Natural killer cell (primary cell): ENCODE measurements around the gene COL6A2. TPM values are rescaled to one million over a fixed set of nuclear protein-coding genes. Genes with fewer than 3 reads are reported as not detected.

Source experiments
- ATAC-seq, 3 donors: fragments of 150-1000 bp in 2 of 3; fragments of 200-7000 bp in 1 of 3; cut with Tn5 transposase; 1 replicate in 1 of 3; 2 replicates in 2 of 3; pipeline ENCODE4 v1.10.0; 2021; ENCODE audit warnings: mild to moderate bottlenecking in 2 of 3, moderate library complexity in 2 of 3
- DNase-seq, 2 donors: peaks; one replicate each; pipeline versions ENCODE4 v3.0.0 to v3.0.0-alpha.2; 2013 to 2021; ENCODE audit warnings: mixed read lengths in 1 of 2
- H3K27ac ChIP-seq: one replicate; pipeline ENCODE4 v1.5.1; 2013; ENCODE audit warnings: mild to moderate bottlenecking, low read length
- H3K27me3 ChIP-seq: one replicate; pipeline ENCODE4 v1.6.1; 2013; ENCODE audit warnings: low read length; ENCODE audit not compliant: control insufficient read depth, insufficient read depth
- H3K36me3 ChIP-seq: one replicate; pipeline ENCODE4 v1.6.1; 2013; ENCODE audit warnings: low read length; ENCODE audit not compliant: control insufficient read depth, insufficient read depth
- H3K4me1 ChIP-seq: one replicate; pipeline ENCODE4 v1.6.1; 2013; ENCODE audit warnings: low read length; ENCODE audit not compliant: control insufficient read depth, insufficient read depth
- H3K4me3 ChIP-seq: one replicate; pipeline ENCODE4 v1.5.1; 2013; ENCODE audit warnings: low read length
- H3K9me3 ChIP-seq: one replicate; pipeline ENCODE4 v1.6.1; 2013; ENCODE audit warnings: low read length; ENCODE audit not compliant: control insufficient read depth, insufficient read depth
- H3K27ac Mint-ChIP-seq, 2 donors: one replicate each; pipeline ENCODE4 v1.8.0; 2022; ENCODE audit warnings: mild to moderate bottlenecking in 2 of 2, mixed read lengths in 2 of 2, moderate library complexity in 1 of 2
- H3K27me3 Mint-ChIP-seq, 2 donors: one replicate each; pipeline ENCODE4 v1.8.0; 2022; ENCODE audit warnings: low read depth in 2 of 2, mixed read lengths in 2 of 2
- H3K36me3 Mint-ChIP-seq: one replicate; pipeline ENCODE4 v1.8.0; 2022; ENCODE audit warnings: mixed read lengths
- H3K4me1 Mint-ChIP-seq, 2 donors: one replicate each; pipeline ENCODE4 v1.8.0; 2022; ENCODE audit warnings: mixed read lengths in 2 of 2
- H3K4me3 Mint-ChIP-seq: one replicate; pipeline ENCODE4 v1.8.0; 2022; ENCODE audit warnings: mild to moderate bottlenecking, moderate library complexity, mixed read lengths
- H3K9me3 Mint-ChIP-seq, 2 donors: one replicate each; pipeline ENCODE4 v1.8.0; 2022; ENCODE audit warnings: mixed read lengths in 2 of 2
- WGBS: methylation state at CpG from one replicate; pipeline ENCODE4 v1.1.7; 2013; ENCODE audit warnings: missing lambda C conversion rate; ENCODE audit not compliant: insufficient coverage; 5-methylcytosine and 5-hydroxymethylcytosine counted together
- intact Hi-C: fragments of 100-400 bp; cut with micrococcal nuclease; formaldehyde crosslinking; loops from one replicate; pipeline ENCODE4 v1.14.2; 2022
- total RNA-seq, 4 donors: library from RNA; stranded (reverse); fragments of 120-200 nt in 1 of 4; gene quantifications; one replicate each; pipeline versions ENCODE4 v1.2.3 to v1.2.4, GENCODE V29; 2013 to 2022
- TF ChIP-seq, protein P1 (sequence below): fragments of 200-600 bp; IDR thresholded peaks from one replicate; pipeline ENCODE4 v1.8.0; 2022; ENCODE audit warnings: antibody characterized with exemption

Gene COL6A2
- total RNA-seq, 3 donors from 2014 or later (not counting 1 experiment from before 2014, with no cell fraction given) = 93.9 to 110 (median 97.2) TPM

DNA sequence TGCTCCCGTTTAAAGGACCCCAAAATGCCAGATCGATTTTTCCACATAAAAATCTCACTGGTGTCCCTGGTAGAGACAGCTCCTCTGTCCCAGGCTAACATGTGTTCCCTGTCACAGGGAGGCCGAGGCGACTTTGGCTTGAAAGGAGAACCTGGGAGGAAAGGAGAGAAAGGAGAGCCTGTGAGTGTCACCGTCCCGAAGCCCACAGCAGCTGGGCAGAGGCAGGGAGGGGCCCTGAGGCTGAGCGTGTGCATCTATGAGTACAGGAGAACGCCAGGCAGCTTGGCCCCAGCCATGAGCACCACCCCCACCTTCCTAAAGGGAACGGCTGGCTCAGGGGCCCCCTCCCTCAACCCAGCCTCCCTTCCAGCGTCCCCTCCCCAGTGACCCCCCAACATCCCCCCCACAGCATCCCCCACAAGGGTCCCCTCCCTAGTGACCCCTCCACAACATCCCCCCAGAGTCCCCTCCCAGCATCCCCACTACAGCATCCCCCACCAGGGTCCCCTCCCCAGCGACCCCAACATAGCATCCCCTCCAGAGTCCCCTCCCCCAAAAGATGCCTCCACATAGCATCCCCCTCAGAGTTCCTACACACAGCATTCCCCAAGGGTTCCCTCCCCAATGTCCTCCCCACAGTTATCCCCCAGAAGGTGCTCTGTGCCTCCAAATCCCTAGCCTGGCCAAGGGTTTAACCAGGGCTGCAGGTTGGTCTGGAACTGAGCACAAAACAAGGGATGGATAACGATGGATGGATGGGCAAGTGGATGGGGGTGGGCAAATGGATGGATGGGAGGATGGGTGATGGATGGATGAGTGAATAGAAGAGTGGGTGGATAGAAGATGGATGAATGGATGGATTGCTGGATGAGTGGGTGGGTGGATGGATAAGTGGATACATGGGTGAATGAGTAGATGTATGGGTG is 25.1 kb downstream of the COL6A2 start:
- TF ChIP-seq, protein P1, sequence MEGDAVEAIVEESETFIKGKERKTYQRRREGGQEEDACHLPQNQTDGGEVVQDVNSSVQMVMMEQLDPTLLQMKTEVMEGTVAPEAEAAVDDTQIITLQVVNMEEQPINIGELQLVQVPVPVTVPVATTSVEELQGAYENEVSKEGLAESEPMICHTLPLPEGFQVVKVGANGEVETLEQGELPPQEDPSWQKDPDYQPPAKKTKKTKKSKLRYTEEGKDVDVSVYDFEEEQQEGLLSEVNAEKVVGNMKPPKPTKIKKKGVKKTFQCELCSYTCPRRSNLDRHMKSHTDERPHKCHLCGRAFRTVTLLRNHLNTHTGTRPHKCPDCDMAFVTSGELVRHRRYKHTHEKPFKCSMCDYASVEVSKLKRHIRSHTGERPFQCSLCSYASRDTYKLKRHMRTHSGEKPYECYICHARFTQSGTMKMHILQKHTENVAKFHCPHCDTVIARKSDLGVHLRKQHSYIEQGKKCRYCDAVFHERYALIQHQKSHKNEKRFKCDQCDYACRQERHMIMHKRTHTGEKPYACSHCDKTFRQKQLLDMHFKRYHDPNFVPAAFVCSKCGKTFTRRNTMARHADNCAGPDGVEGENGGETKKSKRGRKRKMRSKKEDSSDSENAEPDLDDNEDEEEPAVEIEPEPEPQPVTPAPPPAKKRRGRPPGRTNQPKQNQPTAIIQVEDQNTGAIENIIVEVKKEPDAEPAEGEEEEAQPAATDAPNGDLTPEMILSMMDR = no peak
- Histone ChIP-seq H3K27me3 (no peaks in the 10 kb centered on the region), H3K9me3 (no peaks in the 10 kb centered on the region), H3K36me3 (peaks cover 3% of the 10 kb centered on the region), H3K4me3 (no peak overlapping the region), H3K4me1 (no peaks in the 10 kb centered on the region), H3K27ac (no peak overlapping the region)
- Mint-ChIP-seq H3K4me3 (no peak overlapping the region), H3K27me3 (no peaks in the 10 kb centered on the region), H3K27ac (no peak overlapping the region), H3K36me3 (no peaks in the 10 kb centered on the region), H3K4me1 (no peaks in the 10 kb centered on the region), H3K9me3 (no peaks in the 10 kb centered on the region)
- DNase-seq (no peak), ATAC-seq (no peak)
- 91% methylated on average over 12 of the region's 12 CpGs for WGBS
- intact Hi-C loops = no loop called here

DNA sequence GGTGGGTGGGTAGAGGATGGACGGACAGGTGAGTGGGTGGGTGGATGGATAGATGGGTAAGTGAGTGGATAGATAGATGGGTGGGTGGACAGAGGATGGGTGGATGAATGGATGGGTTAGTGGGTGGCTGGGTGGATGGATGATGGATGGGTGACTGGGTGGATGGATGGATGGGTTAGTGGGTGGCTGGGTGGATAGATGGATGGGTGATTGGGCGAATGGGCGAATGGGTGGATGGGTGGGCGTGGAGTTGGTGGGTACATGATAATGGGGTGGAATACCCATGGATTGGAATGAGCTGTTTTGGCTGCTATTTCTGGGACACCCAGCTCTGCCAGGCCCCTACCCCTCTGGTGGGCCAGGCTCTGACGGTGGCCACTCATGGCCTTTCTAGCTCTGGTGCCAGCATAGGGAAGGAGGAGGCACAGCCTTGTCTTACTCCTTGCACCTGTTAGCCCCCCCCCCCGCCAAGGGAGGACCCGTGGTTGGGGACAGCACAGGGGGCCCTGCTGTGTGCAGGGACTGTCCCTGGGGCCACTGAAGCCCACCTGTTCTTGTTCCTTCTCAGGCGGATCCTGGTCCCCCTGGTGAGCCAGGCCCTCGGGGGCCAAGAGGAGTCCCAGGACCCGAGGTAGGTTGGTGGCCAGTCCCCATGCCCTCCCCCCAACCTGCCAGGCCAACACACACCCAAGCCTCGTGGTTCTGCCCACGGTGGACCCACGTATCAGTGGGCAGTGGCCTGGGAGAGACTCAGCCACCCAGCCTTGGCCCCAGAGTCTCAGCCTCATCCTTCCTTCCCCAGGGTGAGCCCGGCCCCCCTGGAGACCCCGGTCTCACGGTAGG is 26.4 kb downstream of the COL6A2 start:
- no peak for ATAC-seq

DNA sequence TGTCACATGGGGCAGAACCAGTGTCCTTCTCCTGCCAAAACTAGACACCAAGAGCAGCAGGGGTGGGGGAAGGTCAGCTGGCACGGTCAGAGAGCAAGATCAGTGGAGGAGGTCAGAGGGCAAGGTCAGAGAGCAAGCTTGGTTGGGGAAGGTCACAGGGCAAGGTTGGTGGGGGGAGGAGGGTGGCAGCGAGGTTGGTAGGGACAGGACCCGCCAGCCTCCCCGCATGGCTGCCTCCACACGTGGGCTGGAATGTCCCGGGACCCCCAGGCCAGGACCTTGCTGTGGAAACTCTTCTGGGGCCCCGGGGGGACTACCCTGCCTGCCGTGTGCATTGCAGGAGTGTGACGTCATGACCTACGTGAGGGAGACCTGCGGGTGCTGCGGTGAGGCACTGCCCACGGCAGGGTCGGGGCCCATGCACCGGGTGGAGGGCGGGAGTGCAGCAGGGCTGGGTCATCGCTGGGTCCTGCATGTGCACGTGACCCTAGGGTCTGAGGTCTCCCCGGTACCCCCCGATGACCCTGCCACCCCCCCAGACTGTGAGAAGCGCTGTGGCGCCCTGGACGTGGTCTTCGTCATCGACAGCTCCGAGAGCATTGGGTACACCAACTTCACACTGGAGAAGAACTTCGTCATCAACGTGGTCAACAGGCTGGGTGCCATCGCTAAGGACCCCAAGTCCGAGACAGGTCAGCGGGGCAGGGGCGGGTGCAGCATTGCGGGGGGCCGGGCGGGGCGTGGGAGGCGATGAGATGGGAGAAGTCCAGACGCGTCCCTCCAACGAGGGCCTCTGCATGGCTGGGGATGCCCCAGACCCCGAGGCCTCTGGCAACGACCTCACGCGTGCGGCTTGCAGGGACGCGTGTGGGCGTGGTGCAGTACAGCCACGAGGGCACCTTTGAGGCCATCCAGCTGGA is 27.3 kb downstream of the COL6A2 start:
- Histone ChIP-seq H3K4me1 (no peaks in the 10 kb centered on the region), H3K27ac (no peak overlapping the region), H3K27me3 (no peaks in the 10 kb centered on the region), H3K9me3 (no peaks in the 10 kb centered on the region), H3K4me3 (no peak overlapping the region), H3K36me3 (peaks cover 3% of the 10 kb centered on the region)
- TF ChIP-seq, protein P1 = no peak
- DNase-seq = peak in 1 of 2 donors; percentile 10
- Mint-ChIP-seq H3K36me3 (no peaks in the 10 kb centered on the region), H3K9me3 (no peaks in the 10 kb centered on the region), H3K4me1 (no peaks in the 10 kb centered on the region), H3K27ac (no peak overlapping the region), H3K27me3 (no peaks in the 10 kb centered on the region), H3K4me3 (no peak overlapping the region)
- intact Hi-C loops = no loop called here
- 94% methylated on average over 49 of the region's 49 CpGs for WGBS
- no peak for ATAC-seq

More for the DNA sequence above, 26.4 kb downstream of the COL6A2 start:
- intact Hi-C loops = no loop called here
- H3K36me3 ChIP-seq = peaks cover 3% of the 10 kb centered on the region
- Mint-ChIP-seq H3K4me3 (no peak overlapping the region), H3K27ac (no peak overlapping the region), H3K4me1 (no peaks in the 10 kb centered on the region), H3K36me3 (no peaks in the 10 kb centered on the region), H3K9me3 (no peaks in the 10 kb centered on the region), H3K27me3 (no peaks in the 10 kb centered on the region)
- TF ChIP-seq, protein P1 = no peak
- H3K4me3 ChIP-seq = no peak overlapping the region
- no peaks in the 10 kb centered on the region for H3K27me3 ChIP-seq
- no peaks in the 10 kb centered on the region for H3K9me3 ChIP-seq
- H3K27ac ChIP-seq = no peak overlapping the region
- WGBS = 85% methylated on average over 16 of the region's 16 CpGs
- no peak for DNase-seq
- no peaks in the 10 kb centered on the region for H3K4me1 ChIP-seq
